ENCODE data around the gene SESTD1.

The SESTD1 gene

DNA sequence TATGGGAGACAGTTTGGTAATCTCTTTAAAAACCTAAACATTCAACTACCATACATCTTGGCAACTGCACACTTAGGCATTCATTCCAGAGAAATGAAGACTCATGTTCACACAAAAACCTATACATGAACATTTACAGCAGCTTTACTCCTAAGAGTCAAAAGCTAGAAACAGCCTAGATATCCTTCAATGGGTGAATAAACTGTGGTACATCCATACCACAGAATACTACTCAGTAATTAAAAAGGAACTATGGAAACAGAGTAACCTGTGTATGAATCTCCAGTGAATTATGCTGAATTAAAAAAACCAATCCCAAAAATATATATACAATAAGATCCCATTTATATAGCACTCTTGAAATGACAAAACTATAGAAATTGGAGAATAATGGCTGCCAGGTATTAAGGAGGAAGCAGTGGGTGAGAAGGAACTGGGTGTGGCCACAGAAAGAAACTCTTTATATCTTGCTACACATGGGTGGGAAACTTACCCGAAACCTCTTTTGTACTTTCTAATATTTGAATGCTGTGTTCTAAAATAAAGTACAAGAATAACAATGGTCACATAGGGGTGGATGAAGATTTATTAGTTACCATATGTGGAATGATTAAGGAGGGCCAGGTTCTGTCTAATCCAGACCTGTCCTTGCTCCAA, 13.7 kb downstream of the SESTD1 start:
- TF ChIP-seq EZH2phosphoT487 (IDR thresholded peaks at IDR 0.05; ENCODE audit: borderline replicate concordance), result no peak
- TF ChIP-seq, protein P1, sequence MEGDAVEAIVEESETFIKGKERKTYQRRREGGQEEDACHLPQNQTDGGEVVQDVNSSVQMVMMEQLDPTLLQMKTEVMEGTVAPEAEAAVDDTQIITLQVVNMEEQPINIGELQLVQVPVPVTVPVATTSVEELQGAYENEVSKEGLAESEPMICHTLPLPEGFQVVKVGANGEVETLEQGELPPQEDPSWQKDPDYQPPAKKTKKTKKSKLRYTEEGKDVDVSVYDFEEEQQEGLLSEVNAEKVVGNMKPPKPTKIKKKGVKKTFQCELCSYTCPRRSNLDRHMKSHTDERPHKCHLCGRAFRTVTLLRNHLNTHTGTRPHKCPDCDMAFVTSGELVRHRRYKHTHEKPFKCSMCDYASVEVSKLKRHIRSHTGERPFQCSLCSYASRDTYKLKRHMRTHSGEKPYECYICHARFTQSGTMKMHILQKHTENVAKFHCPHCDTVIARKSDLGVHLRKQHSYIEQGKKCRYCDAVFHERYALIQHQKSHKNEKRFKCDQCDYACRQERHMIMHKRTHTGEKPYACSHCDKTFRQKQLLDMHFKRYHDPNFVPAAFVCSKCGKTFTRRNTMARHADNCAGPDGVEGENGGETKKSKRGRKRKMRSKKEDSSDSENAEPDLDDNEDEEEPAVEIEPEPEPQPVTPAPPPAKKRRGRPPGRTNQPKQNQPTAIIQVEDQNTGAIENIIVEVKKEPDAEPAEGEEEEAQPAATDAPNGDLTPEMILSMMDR (conservative IDR thresholded peaks at IDR 0.05; ENCODE audit: low read length), result no peak
- H4K20me1 ChIP-seq (ENCODE audit: insufficient read depth, low read length, poor library complexity, severe bottlenecking), result peaks cover 12% of the 10 kb centered on the region
- H3K4me1 ChIP-seq (ENCODE audit: insufficient read depth, low read length, poor library complexity, severe bottlenecking), result peaks cover 37% of the 10 kb centered on the region

DNA sequence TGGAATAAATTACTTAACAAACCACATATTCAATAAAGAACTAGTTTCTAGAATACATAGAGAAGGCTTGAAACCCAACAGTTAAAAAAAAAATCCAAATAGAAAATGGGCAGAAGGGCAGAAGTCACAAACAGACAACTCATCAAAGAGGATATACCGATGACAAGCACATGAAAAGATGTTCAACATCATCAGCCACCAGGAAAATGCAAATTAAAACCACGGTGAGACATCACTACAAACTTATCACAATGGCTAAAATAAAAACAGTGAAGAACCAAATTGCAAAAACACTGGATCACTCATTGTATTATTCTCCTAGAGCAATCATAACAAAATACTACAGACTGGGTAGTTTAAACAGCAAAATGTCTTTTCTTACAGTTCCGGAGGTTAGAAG, 14.5 kb downstream of the SESTD1 start:
- Histone ChIP-seq H3K79me2 (ENCODE audit: insufficient read depth, low read length) (peaks cover 96% of the 10 kb centered on the region), H3K36me3 (ENCODE audit: insufficient read depth, low read length) (peaks cover 6% of the 10 kb centered on the region; the same call in 1 of the 2 replicates), H3F3A (ENCODE audit: low read depth) (no peaks in the 10 kb centered on the region)

More for the DNA sequence above, 13.7 kb downstream of the SESTD1 start:
- Histone ChIP-seq H3K4me3 (ENCODE audit: low read length, poor library complexity, severe bottlenecking) (no peak overlapping the region), H3K79me2 (ENCODE audit: insufficient read depth, low read length) (peaks cover 96% of the 10 kb centered on the region), H3K9me2 (replicated peaks; ENCODE audit: low read depth, low read length) (no peaks in the 10 kb centered on the region), H2AFZ (ENCODE audit: low read length) (no peak overlapping the region), H3K9me3 (ENCODE audit: insufficient read depth, low read depth, low read length) (no peaks in the 10 kb centered on the region; the same call in 1 of the 2 replicates), H3K9ac (ENCODE audit: low read depth, low read length, poor library complexity, severe bottlenecking) (no peak overlapping the region), H3K4me2 (ENCODE audit: low read depth, low read length, poor library complexity, severe bottlenecking) (no peak overlapping the region), H3K27me3 (ENCODE audit: insufficient read depth, low read length, poor library complexity, severe bottlenecking) (no peaks in the 10 kb centered on the region), H3F3A (ENCODE audit: low read depth) (no peaks in the 10 kb centered on the region), H3K36me3 (ENCODE audit: insufficient read depth, low read length) (peaks cover 6% of the 10 kb centered on the region; the same call in 1 of the 2 replicates)

DNA sequence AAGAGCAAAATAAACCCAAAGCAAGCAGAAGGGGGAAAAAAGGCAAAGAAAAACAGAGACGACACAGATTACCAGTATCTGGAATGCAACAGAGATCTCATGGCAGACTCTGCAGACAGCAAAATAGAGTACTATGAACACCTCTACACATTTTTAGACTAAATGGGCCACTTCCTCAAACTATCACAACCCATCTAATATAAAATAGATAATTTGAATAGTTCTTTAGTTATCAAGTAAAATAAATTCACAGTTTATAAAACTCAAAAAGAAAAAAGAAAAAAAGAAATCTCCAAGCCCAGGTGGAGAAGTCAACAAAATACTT, 16.6 kb downstream of the SESTD1 start:
- peaks cover 41% of the 10 kb centered on the region for H3K4me1 ChIP-seq (ENCODE audit: insufficient read depth, low read length, poor library complexity, severe bottlenecking)
- no peak overlapping the region for H3K9ac ChIP-seq (ENCODE audit: low read depth, low read length, poor library complexity, severe bottlenecking)
- H4K20me1 ChIP-seq (ENCODE audit: insufficient read depth, low read length, poor library complexity, severe bottlenecking), result peaks cover 17% of the 10 kb centered on the region
- peaks cover 6% of the 10 kb centered on the region; the same call in 1 of the 2 replicates for H3K36me3 ChIP-seq (ENCODE audit: insufficient read depth, low read length)
- H3F3A ChIP-seq (ENCODE audit: low read depth), result peaks cover 3% of the 10 kb centered on the region; the same call in 1 of the 2 replicates
- TF ChIP-seq, protein P1 (conservative IDR thresholded peaks at IDR 0.05; ENCODE audit: low read length), result no peak
- TF ChIP-seq EZH2phosphoT487 (IDR thresholded peaks at IDR 0.05; ENCODE audit: borderline replicate concordance), result no peak
- peak overlapping the region; percentile 43 for H3K4me2 ChIP-seq (ENCODE audit: low read depth, low read length, poor library complexity, severe bottlenecking)
- no peaks in the 10 kb centered on the region; the same call in 1 of the 2 replicates for H3K9me3 ChIP-seq (ENCODE audit: insufficient read depth, low read depth, low read length)
- peaks cover 95% of the 10 kb centered on the region for H3K79me2 ChIP-seq (ENCODE audit: insufficient read depth, low read length)
- H3K4me3 ChIP-seq (ENCODE audit: low read length, poor library complexity, severe bottlenecking), result no peak overlapping the region
- no peak overlapping the region for H2AFZ ChIP-seq (ENCODE audit: low read length)
- no peaks in the 10 kb centered on the region for H3K9me2 ChIP-seq (replicated peaks; ENCODE audit: low read depth, low read length)
- H3K27me3 ChIP-seq (ENCODE audit: insufficient read depth, low read length, poor library complexity, severe bottlenecking), result no peaks in the 10 kb centered on the region

More for the DNA sequence above, 14.5 kb downstream of the SESTD1 start:
- H3K9me3 ChIP-seq (ENCODE audit: insufficient read depth, low read depth, low read length), result no peaks in the 10 kb centered on the region; the same call in 1 of the 2 replicates
- H3K27me3 ChIP-seq (ENCODE audit: insufficient read depth, low read length, poor library complexity, severe bottlenecking), result no peaks in the 10 kb centered on the region
- no peak overlapping the region for H3K4me2 ChIP-seq (ENCODE audit: low read depth, low read length, poor library complexity, severe bottlenecking)
- TF ChIP-seq EZH2phosphoT487 (IDR thresholded peaks at IDR 0.05; ENCODE audit: borderline replicate concordance), result no peak
- TF ChIP-seq, protein P1 (conservative IDR thresholded peaks at IDR 0.05; ENCODE audit: low read length), result no peak
- no peaks in the 10 kb centered on the region for H3K9me2 ChIP-seq (replicated peaks; ENCODE audit: low read depth, low read length)
- H3K4me1 ChIP-seq (ENCODE audit: insufficient read depth, low read length, poor library complexity, severe bottlenecking), result peaks cover 35% of the 10 kb centered on the region
- no peak overlapping the region for H2AFZ ChIP-seq (ENCODE audit: low read length)
- peaks cover 12% of the 10 kb centered on the region for H4K20me1 ChIP-seq (ENCODE audit: insufficient read depth, low read length, poor library complexity, severe bottlenecking)
- H3K4me3 ChIP-seq (ENCODE audit: low read length, poor library complexity, severe bottlenecking), result no peak overlapping the region
- H3K9ac ChIP-seq (ENCODE audit: low read depth, low read length, poor library complexity, severe bottlenecking), result no peak overlapping the region

All from Loucy (cell line).